ENCODE results near the gene TTC28. TPM values are rescaled to one million over a fixed set of nuclear protein-coding genes. Genes with fewer than 3 reads are reported as not detected.
"Not testable (repeated sequence)": the region's sequence is repeated elsewhere in the genome, so short reads cannot be mapped to it uniquely, and the experiment has no call there.

TTC28 gene
- polyA plus RNA-seq, 12 donors: 20.5 to 38.3 (median 28.6) TPM

GRCh38 chr22:28497188-28497587, 182.5 kb downstream of the TTC28 start:
- DNase-seq: no peak

- not testable (repeated sequence) for DNase-seq
Measured at GRCh38 chr22:28491289-28491688, 188.4 kb downstream of the TTC28 start.

GRCh38 chr22:28488825-28489224, 190.8 kb downstream of the TTC28 start:
- DNase-seq: no peak

- no peak for DNase-seq
Measured at GRCh38 chr22:28484662-28485061, 195.0 kb downstream of the TTC28 start.

DNA sequence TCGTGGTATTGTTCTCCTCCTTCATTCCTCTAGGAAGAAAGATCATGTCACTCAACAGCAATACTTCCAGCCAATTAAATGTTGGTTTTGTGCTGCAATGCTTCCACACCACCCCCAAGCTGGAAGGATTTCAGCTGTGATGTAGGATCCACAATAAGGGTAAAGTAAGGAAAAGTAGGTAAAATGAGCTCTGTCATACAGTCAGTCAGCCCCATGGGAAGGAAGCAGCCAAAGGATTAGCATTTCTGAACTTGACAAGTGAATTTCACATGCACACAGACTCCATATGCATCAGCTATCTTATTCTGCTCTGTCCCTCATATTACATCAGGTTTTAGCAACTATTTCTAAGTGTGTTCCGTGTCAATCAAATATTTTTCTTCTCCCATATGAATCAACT, 197.9 kb downstream of the TTC28 start:
- no peak for DNase-seq

GRCh38 chr22:28480000-28480715, 199.5 kb downstream of the TTC28 start:
- no peak for DNase-seq

DNA sequence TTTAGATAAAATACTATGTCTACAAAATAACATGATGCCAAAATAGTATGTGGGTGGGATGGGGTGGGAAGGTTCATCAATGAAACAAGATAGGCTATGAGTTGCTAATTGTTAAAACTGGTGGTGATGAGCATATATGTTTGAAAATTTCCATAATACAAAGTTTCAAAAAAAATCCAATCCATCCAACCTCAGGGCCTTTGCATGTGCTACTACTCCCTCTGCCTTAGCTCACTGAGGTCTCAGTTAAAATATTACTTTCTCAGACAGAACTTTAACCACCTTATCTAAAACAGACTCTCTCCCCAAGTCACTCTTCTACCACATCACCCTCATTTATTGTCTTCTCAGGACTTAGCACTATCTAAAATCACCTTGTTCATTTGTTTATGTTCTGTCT, 201.1 kb downstream of the TTC28 start:
- no peak for DNase-seq

GRCh38 chr22:28477556-28477955, 202.1 kb downstream of the TTC28 start:
- DNase-seq: no peak

- no peak for DNase-seq
Measured at GRCh38 chr22:28474330-28474729, 205.3 kb downstream of the TTC28 start.

DNA sequence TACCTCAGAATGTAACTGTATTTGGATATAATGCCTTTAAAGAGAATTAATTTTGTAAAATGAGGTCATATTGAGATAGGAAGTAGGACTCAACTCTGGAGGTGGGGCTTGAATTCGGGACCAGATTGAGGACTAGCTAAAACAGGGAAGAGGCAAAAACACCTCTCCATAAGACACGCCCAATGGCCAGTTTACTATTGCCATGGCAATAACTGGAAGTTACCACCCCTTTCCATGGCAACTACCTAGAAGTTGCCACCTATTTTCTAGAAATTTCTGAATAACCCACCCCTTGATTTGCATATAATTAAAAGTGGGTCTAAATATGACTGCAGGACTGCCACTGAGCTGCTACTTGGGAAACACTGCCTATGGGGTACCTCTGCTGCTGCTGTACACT, 206.4 kb downstream of the TTC28 start:
- DNase-seq: no peak

GRCh38 chr22:28467055-28467454, 212.6 kb downstream of the TTC28 start:
- DNase-seq: not testable (repeated sequence)

DNA sequence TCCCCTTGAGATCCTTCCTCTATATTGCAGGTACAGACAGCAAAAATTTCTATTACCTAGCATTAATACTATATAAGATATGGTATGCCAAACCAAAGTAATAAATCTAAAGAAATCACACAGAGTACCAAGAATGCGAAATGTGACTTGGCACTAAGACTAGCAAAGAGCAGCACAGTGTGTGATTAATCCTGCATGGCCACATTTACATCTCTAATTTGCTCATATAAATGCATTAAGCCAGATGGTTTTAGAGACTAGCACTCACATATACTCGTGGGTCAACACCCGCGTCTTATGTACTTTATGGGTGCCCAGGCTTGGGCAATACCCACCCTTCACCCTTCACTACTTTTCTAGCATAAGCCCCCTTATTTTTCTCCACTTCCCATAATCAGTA, 213.2 kb downstream of the TTC28 start:
- no peak for DNase-seq

GRCh38 chr22:28465841-28466240, 213.8 kb downstream of the TTC28 start:
- DNase-seq: no peak

DNA sequence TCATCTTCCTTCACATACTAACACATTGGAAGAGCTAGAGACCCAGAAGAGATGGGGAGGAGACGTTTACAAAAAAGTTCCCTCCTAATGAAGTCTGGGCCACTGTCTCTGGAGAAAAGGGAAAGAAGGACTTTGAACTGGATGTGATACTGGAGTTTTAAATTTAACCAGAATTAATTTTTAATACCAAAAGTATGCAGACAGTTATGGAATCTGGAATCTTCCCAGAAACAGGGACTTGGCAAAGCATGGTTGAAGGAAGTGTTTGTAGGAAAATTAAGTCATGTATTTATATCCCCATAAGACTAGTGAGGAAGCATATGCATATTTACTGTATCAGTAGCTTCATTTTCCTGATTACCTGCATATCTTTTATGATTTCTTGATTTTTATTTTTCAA, 215.5 kb downstream of the TTC28 start:
- peak; percentile 54 for DNase-seq

DNA sequence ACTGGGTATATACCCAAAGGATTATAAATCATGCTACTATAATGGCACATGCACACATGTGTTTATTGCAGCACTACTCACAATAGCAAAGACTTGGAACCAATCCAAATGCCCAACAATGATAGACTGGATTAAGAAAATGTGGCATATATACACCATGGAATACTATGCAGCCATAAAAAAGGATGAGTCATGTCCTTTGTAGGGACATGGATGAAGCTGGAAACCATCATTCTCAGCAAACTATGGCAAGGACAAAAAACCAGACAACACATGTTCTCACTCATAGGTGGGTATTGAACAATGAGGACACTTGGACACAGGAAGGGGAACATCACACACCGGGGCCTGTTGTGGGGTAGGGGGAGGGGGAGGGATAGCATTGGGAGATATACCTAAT, 216.2 kb downstream of the TTC28 start:
- not testable (repeated sequence) for DNase-seq

GRCh38 chr22:28462901-28463300, 216.7 kb downstream of the TTC28 start:
- no peak for DNase-seq

GRCh38 chr22:28462041-28462440, 217.6 kb downstream of the TTC28 start:
- DNase-seq: no peak

- DNase-seq: no peak
Measured at GRCh38 chr22:28454431-28455064, 225.1 kb downstream of the TTC28 start.

DNA sequence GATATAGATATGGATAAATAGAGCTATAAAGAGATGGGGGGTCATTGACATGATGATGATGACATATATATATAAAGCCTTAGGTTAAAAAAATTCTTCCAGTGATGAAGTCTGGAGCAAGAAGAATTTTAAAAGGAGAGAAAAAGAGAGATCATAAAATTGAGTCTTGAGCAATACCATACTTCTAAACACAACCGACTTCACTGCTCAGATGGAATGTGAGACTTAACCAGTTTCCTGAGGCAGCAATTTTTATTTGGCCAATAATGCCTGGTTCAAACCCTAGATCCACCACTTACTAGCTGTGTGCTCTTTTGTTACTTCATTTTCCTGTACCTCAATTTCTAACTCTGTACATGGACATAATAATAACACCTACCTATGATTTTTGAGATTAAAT, 229.5 kb downstream of the TTC28 start:
- no peak for DNase-seq

- DNase-seq: no peak
Measured at GRCh38 chr22:28449041-28449440, 230.6 kb downstream of the TTC28 start.

- no peak for DNase-seq
Measured at GRCh38 chr22:28448625-28449024, 231.0 kb downstream of the TTC28 start.

DNA sequence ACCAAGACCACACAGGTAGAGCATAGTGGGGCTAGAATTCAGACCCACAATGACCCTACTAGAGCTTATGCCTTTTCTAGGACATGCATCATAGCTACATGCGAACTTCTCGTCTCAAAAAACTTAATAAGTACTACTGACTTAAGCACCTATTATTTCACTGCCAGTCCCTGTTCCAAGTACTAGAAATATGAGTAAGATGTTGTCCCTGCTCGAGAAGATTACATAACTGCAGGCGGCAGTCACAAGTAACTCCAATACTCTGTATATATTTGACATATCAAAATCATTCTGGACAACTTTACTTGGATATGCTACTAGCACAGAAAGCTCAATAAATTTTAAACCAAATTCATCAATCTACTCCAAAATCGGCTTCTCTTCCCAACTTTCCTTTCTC, 235.0 kb downstream of the TTC28 start:
- DNase-seq: no peak

GRCh38 chr22:28443526-28443876, 236.1 kb downstream of the TTC28 start:
- peak; percentile 86 for DNase-seq
